HG03045 (cell line): Measurements from ENCODE around the gene ZSCAN21.

Experiments used
- ATAC-seq: cut with Tn5 transposase; IDR thresholded peaks from one replicate; pipeline ENCODE4 v1.9.1; 2021; ENCODE audit warnings: mild to moderate bottlenecking, moderate library complexity; ENCODE audit not compliant: unreplicated experiment

ZSCAN21 gene

GRCh38 chr7:100095289-100095688, 45.7 kb downstream of the ZSCAN21 start:
- no peak for ATAC-seq

GRCh38 chr7:100095704-100096103, 46.1 kb downstream of the ZSCAN21 start:
- ATAC-seq = no peak

GRCh38 chr7:100098913-100099312, 49.3 kb downstream of the ZSCAN21 start:
- ATAC-seq = no peak

- no peak for ATAC-seq
These were observed 49.9 kb downstream of the ZSCAN21 start for GRCh38 chr7:100099452-100099851.

GRCh38 chr7:100100420-100101015, 50.9 kb downstream of the ZSCAN21 start:
- peak; percentile 67 for ATAC-seq

- ATAC-seq = peak; percentile 84
These were observed 51.7 kb downstream of the ZSCAN21 start, which contains the start of the genes AP4M1 and MCM7 for GRCh38 chr7:100101016-100101862. Gene AP4M1 (plus strand): TSS chr7:100101643. CDS start chr7:100101715, 72 bp downstream. Gene MCM7 (minus strand): TSS chr7:100101397. CDS start chr7:100101294, 103 bp downstream.

GRCh38 chr7:100102950-100103840, 53.6 kb downstream of the ZSCAN21 start:
- no peak for ATAC-seq

- ATAC-seq = no peak
These were observed 56.0 kb downstream of the ZSCAN21 start for GRCh38 chr7:100105534-100105933.

- no peak for ATAC-seq
These were observed 57.1 kb downstream of the ZSCAN21 start for GRCh38 chr7:100106633-100107032.

GRCh38 chr7:100107125-100107737, 57.7 kb downstream of the ZSCAN21 start:
- no peak for ATAC-seq

- ATAC-seq = no peak
These were observed 58.3 kb downstream of the ZSCAN21 start for GRCh38 chr7:100107890-100108289.

GRCh38 chr7:100109521-100110163, 60.1 kb downstream of the ZSCAN21 start:
- no peak for ATAC-seq

GRCh38 chr7:100111156-100111555, 61.6 kb downstream of the ZSCAN21 start:
- no peak for ATAC-seq

GRCh38 chr7:100111914-100112313, 62.3 kb downstream of the ZSCAN21 start:
- no peak for ATAC-seq
